ENCODE results near the gene ST6GAL2.

The ST6GAL2 gene, protein sequence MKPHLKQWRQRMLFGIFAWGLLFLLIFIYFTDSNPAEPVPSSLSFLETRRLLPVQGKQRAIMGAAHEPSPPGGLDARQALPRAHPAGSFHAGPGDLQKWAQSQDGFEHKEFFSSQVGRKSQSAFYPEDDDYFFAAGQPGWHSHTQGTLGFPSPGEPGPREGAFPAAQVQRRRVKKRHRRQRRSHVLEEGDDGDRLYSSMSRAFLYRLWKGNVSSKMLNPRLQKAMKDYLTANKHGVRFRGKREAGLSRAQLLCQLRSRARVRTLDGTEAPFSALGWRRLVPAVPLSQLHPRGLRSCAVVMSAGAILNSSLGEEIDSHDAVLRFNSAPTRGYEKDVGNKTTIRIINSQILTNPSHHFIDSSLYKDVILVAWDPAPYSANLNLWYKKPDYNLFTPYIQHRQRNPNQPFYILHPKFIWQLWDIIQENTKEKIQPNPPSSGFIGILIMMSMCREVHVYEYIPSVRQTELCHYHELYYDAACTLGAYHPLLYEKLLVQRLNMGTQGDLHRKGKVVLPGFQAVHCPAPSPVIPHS

DNA sequence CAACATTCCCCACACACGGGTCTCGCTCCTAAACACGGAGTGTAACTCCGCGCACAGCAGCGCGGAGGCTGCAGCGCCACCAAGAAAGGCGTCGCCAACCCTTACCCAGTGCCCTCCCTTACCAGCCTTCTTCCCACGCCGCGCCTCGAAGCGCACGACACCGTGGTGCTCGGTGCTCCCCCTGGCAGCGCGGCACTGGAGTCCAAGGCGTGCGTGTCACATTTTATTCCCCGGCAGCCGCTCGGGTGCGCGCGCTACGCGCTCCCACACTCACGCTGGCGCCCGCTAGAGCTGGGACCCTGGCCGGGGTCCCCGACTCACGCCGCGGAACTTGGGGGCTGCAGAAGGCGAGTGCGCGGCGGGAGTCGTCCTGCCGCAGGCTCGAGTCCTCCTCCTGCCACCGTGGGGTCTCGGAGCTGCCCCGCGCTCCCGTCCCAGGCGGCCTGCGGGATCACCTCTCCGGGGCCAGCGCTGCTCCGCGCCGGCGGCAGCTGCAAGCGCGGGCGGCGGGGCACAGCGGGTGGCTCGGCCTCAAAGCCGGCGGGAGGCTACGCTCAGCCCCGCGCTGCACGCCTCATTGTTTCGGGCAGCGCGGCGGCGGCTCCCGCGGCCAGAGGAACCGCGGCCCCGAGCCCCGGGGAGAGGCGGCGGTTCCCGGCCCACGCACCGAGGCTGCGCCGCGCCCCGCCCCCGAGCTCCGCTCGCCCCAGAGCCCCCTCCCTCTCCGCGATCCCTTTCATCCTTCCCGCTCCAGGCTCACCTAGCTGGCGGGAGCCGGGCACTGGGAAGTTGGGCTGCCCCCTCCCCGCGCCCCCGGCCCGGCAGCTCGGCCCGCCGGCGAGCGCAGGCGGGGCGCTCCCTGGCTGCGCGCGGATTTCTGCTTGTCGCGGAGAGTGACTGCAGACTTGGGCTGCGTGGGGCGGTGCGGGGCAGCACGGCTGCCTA is at the start of gene ST6GAL2:
Gene ST6GAL2, minus strand, starts transcription at position 197 of the 945 bp plus-strand sequence. CDS start 42,190 bp downstream, outside the sequence.
- no peak for DNase-seq

DNA sequence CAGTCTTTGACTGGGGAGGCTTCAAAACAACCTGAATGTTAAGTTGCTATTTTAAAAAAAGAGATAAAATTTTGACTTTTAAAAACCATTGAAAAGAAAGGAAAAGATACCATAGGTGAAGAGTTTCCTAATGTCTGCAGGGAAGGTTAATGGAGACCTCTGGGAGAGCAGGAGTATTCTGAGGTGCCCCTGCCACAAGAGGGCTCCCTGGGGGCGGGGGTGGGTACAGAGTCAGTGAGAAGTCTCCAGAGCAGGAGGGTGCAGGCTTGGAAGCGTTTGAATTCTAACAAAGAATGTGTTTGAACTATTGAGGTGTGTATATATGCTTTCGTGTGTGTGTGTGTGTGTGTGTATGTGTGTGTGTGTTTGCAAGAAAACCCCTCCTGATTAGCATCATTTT is 46.7 kb upstream of the ST6GAL2 start:
- no peak for DNase-seq

DNA sequence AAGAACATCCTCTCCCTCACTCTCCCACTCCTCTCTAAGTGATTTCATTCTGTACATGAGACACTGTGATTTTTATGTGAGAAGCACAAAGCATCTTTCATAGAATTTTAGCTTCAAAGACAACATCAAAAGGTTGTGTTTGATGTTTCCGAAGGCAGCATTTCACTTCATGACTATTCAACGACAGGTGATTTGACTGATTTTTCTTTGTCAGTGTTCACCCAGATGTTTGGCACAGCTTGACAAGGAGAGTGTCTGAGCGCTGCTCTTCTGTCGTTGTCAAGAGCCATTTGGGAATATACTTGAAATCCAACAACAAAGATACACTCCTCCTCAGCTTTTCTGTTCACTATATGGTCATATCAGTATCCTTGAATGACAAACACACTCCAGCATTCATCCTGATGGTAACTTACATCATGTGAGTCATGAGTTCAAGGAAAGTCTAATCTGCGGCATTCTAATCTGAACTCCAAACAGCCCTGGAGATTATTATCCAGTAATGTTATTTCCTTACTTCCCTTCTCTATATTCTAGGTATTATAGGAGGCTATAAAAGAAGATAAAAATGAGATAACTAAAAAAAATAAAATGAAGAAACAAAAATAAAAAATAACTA is 45.9 kb upstream of the ST6GAL2 start:
- DNase-seq: no peak

GRCh38 chr2:106921451-106921850 is 35.5 kb upstream of the ST6GAL2 start:
- no peak for DNase-seq

DNA sequence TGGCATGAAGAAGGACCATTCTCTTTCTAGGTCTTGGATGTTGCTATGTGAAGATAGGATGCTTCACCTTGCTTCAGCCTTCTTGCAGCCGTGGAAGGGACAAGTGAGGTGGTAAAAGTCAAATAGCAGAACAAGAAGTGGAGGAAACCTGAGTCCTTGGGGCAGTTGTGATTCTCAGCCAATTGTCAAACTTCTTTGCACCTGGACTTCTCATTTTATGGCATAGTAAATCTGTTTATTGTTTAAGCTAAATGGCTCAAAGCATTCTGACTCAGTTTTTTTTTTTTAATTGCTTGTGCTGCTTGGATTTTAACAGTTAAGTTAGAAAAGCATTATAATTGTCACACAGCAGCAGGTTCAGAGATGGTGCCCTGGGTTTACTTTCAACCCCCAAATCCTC is 33.0 kb upstream of the ST6GAL2 start:
- no peak for DNase-seq

- no peak for DNase-seq
Observed at GRCh38 chr2:106904242-106904641, 18.3 kb upstream of the ST6GAL2 start.

DNA sequence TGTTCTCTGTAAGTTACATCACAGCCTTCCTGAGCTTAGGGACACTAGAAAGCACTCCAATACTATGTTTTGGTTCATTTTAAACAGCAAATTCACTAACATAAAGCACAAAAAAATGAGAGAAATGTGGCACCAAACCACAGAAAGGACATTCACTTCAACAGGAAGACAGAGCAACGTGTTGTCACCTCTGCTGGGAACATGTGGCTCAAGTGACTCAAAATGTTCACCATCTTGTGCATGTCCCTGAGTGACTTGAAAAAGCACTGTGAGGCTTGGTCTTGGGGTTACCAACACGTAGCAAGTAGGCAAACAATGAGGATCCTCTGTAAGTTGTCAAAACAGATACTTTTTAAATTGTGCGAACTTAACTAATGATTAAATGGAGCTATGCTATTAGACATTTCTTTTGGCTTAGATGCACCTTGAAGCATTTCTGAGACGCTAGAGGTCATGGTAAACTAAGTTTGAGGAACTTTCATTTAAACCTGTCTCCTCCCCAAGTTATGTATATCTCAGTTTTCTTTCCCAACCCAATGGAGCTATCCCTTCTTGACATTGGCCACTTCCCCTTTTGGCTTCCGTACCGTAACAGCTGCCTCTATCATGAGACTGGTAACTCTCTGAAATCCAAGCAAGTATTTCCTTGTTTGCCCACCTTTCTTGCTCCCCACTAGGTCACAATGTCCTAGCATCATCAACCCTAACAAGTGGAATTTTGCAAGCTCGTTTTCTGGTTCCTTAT is 14.0 kb upstream of the ST6GAL2 start:
- DNase-seq: no peak

- no peak for DNase-seq
Observed at GRCh38 chr2:106894545-106894944, 8.6 kb upstream of the ST6GAL2 start.

DNA sequence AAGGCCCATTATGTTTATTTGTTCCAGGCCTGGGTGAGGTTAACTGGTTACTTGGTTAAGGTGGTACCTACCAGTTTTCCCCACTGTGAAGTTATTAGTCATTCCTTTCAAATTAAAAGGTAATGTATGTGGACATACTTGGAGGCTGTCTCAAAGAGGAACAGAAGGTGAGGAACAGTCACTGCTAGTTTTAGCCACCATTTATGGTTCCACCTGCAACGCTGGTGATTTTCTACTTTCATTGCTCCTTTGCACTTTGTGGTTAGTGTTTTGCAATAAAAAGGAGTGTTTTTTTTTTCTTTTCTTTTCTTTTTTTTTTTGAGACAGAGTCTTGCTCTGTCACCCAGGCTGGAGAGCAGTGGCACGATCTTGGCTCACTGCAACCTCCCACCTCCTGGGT is 6.1 kb upstream of the ST6GAL2 start:
- DNase-seq: no peak

- DNase-seq: no peak
Observed at GRCh38 chr2:106890606-106891005, 4.6 kb upstream of the ST6GAL2 start.

DNA sequence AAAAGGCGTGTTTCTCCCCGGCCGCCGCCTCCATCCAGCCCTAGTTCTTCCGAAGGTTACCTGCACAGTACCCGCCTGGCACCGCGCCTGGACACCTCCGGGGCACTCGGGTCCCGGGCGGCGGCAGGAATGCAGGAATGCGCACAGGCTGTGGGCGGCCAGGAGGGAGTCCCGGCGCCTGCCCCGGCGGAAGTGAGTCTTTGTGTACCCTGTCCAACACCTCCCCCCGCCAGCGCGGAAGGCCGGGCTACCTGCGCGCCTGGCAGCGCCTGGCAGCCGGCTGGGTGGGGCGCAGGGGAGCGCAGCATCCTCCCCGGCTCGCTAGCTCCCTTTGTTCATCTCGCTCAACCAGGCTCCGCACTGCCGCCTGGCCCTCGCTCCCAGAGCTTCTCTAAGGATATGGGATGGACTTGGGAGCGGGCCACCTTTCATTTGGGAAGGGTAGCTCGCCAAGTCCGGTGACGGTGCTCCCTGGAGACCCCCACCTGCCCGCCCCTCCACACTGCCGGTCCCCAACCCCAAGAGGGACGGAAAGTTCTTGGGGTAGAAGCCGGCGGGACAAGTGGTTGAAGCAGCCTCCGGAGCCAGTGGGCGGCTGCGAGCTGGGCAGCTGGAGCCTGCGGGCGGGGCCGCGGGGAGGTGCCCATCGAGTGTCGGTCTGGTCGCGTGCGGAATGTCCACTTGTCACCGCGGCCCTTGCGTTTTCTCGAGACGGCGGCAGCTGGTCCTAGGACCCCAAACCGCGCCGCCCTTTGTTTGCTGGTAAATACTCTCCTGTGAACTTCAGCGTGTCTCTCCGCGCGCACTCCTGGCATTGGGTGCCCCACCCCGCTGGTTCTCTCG is 1.2 kb upstream of the ST6GAL2 start:
- DNase-seq: no peak

- no peak for DNase-seq
Observed at GRCh38 chr2:106885329-106885728, 638 bp downstream of the ST6GAL2 start.

GRCh38 chr2:106882673-106883072 is 3.3 kb downstream of the ST6GAL2 start:
- DNase-seq: no peak

DNA sequence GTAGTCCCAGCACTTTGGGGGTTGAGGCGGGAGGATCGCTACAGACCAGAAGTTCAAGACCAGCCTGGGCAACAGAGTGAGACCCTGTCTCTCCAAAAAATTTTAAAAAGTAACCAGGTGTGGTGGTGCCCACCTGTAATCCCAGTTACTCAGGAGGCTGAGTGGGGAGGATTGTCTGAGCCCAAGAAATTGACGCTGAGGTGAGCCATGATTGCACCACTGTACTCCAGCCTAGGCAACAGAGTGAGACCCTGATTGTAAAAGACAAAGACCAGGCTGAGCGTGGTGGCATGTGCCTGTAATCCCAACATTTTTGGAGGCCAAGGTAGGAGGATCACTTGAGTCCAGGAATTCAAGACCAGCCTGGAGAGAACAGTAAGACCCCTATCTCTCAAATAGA is 7.8 kb downstream of the ST6GAL2 start:
- no peak for DNase-seq

DNA sequence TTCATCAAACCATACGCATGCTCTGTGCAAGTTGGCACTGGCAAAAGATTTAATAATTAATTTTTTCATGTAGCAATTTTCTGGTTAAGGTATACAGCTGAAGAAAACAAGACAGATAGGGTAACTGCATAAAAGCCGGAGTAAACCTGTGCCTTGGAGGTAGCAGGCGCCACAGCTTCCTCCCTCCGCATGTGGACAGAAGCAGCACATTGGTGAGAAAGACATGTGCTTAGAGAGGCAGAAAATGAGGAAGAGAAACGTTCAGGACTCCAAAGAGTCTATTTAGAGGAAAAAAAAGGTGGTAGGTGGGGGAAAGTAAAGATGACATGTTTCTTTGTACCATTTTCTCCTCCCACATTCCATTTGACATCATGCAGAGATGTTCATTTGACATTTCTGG is 9.3 kb downstream of the ST6GAL2 start:
- DNase-seq: no peak

- DNase-seq: no peak
Observed at GRCh38 chr2:106869512-106870275, 16.3 kb downstream of the ST6GAL2 start.

DNA sequence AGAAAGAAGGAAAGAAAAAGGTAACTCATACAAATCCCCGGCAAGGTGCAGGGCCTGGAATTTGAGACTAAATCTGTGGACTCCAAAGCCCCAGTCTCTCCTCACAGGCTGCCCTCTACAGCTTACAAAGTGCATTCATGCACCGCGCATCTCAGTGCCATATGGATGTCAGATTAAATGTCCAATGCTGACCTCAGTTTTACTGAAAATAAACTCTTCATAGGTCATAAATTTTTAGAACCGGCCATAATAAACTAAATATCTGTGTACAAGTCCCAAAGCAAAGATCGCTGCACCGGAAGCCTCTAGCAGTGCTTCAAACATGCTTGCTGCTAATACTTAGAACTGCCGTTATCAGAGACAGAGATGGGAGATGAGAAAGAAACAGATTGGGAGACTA is 17.7 kb downstream of the ST6GAL2 start:
- DNase-seq: no peak

DNA sequence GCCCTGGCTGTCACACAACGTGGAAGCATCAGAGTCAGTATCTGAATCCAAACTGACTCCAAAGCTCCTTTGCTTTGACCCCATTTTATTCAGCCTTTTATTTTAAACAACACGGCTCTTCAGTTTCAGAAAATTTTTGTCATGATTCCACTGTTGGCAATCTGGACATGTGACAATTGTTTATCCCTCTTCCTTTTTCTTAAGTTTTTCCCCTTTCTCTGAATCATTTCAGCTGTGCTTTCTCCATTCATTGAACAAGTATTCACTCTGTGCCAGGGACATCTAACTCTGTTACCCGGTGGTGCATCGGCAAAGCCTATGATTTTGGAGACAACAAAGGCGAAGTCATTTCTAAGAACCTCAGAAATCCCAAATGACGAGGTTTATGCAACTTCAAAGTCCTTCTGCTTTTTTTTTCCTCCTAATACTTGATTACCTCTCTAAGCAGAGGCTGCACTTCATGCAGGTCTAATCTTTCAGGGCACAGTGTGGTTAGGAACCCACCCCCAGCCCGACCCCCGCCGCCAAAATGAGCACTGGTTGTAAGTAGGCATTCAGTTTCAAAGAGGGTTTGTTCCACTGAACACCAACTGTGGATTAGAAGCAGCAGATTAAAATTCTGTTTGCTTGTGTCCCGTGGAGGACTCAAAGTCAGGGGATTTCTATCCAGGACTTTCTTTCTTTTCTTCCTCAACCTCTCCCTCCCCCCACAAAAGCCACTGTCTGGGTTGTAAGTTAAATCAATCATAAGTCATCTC is 18.6 kb downstream of the ST6GAL2 start:
- DNase-seq: no peak

- DNase-seq: no peak
Observed at GRCh38 chr2:106866641-106867040, 19.3 kb downstream of the ST6GAL2 start.

DNA sequence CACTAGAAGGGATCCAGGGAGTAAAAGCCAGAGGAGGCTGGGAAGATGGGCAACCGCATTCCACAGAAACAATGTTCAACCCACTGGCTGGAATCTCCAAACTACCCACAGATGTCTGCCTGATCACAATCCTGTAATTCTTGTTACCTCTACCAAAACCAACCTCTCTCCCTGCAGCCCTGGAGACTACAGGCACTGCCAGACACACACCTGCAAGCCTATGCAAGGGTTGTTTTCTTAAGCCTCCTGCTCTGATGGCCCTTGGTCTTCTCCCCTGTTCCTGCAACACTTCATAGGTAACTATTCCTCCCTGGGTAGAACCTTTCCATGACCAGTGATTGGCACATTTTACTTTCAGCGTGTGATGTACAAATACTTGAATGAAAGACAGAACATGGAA is 21.9 kb downstream of the ST6GAL2 start:
- no peak for DNase-seq

Data from activated CD4-positive, alpha-beta T cell treated with anti-CD3 and anti-CD28 coated beads for 1 hour (primary cell).